IMR-90 (cell line): ENCODE results near the gene PPEF2. TPM values are rescaled to one million over a fixed set of nuclear protein-coding genes. Genes with fewer than 3 reads are reported as not detected.

Source experiments
- ATAC-seq: fragments of 200-7000 bp; cut with Tn5 transposase; 2 replicates; pipeline ENCODE4 v1.9.1; 2020; ENCODE audit warnings: low read depth, mild to moderate bottlenecking, moderate library complexity
- BruUV-seq: library from RNA; stranded (reverse); fragments of 400-500 nt; replicated peaks from 2 replicates; lab custom pipeline; 2021; lab: Mats Ljungman, UMichigan
- CTCF ChIA-PET: fragments of 300-600 bp; formaldehyde crosslinking; extraction: SDS; loops from one replicate; lab custom pipeline; 2021; ENCODE audit warnings: antibody characterized with exemption; lab: Yijun Ruan, JAX
- POLR2A ChIA-PET: fragments of 300-600 bp; sonication (Branson Sonifier 250); formaldehyde crosslinking; loops from one replicate; lab custom pipeline; 2022; ENCODE audit warnings: antibody characterized with exemption; ENCODE audit not compliant: unreplicated experiment; lab: Charles Lee
- DNase-seq: peaks from one replicate; pipeline ENCODE4 v3.0.0; 2013
- H2AFZ ChIP-seq: replicated peaks from 2 replicates; pipeline ENCODE3; 2013; ENCODE audit warnings: low read length, mild to moderate bottlenecking; ENCODE audit not compliant: poor library complexity
- H2AK5ac ChIP-seq: 2 replicates; pipeline ENCODE4 v1.6.1; 2013; ENCODE audit warnings: low read depth, low read length, inconsistent platforms
- H2AK9ac ChIP-seq: replicated peaks from 2 replicates; pipeline ENCODE3; 2013; ENCODE audit warnings: mild to moderate bottlenecking, low read depth, low read length, moderate library complexity; ENCODE audit not compliant: poor library complexity
- H2BK120ac ChIP-seq: 2 replicates; pipeline ENCODE4 v1.6.1; 2013; ENCODE audit warnings: low read depth, low read length, inconsistent platforms
- H2BK15ac ChIP-seq: 3 replicates; pipeline ENCODE4 v1.6.1; 2013; ENCODE audit warnings: low read depth, low read length, inconsistent platforms
- H2BK20ac ChIP-seq: 2 replicates; pipeline ENCODE4 v1.6.1; 2013; ENCODE audit warnings: low read depth, mild to moderate bottlenecking, inconsistent platforms, low read length, moderate library complexity
- H2BK5ac ChIP-seq: 2 replicates; pipeline ENCODE4 v1.6.1; 2013; ENCODE audit warnings: mild to moderate bottlenecking, low read depth, low read length, inconsistent platforms; ENCODE audit not compliant: poor library complexity, severe bottlenecking
- H3K14ac ChIP-seq: replicated peaks from 2 replicates; pipeline ENCODE4 v1.6.1; 2013; ENCODE audit warnings: low read depth, low read length, inconsistent platforms
- H3K18ac ChIP-seq: 2 replicates; pipeline ENCODE4 v1.6.1; 2013; ENCODE audit warnings: low read depth, low read length, control low read depth
- H3K23ac ChIP-seq: 2 replicates; pipeline ENCODE4 v1.6.1; 2013; ENCODE audit warnings: low read depth, low read length, inconsistent platforms
- H3K27ac ChIP-seq: 2 replicates; pipeline ENCODE4 v1.5.1; 2013; ENCODE audit warnings: mild to moderate bottlenecking, control low read depth, low read length; ENCODE audit not compliant: insufficient read depth
- H3K27me3 ChIP-seq: 2 replicates; pipeline ENCODE4 v1.6.1; 2013; ENCODE audit warnings: low read length; ENCODE audit not compliant: control insufficient read depth, insufficient read depth
- H3K36me3 ChIP-seq: 2 replicates; pipeline ENCODE4 v1.6.1; 2013; ENCODE audit warnings: low read length, mixed read lengths; ENCODE audit not compliant: control insufficient read depth, insufficient read depth
- H3K4ac ChIP-seq: 2 replicates; pipeline ENCODE4 v1.6.1; 2013; ENCODE audit warnings: low read depth, low read length, inconsistent platforms
- H3K4me1 ChIP-seq: 2 replicates; pipeline ENCODE4 v1.6.1; 2013; ENCODE audit warnings: low read length, mixed read lengths; ENCODE audit not compliant: control insufficient read depth, insufficient read depth
- H3K4me2 ChIP-seq: 2 replicates; pipeline ENCODE4 v1.6.1; 2013; ENCODE audit warnings: low read depth, mild to moderate bottlenecking, control low read depth, low read length, moderate library complexity
- H3K4me3 ChIP-seq: 2 replicates; pipeline ENCODE4 v1.5.1; 2013; ENCODE audit warnings: low read depth, mild to moderate bottlenecking, control low read depth, low read length, moderate library complexity; ENCODE audit not compliant: insufficient read depth
- H3K56ac ChIP-seq: 2 replicates; pipeline ENCODE4 v1.6.1; 2013; ENCODE audit warnings: low read length, inconsistent platforms; ENCODE audit not compliant: insufficient read depth; ENCODE audit errors: extremely low read depth
- H3K79me1 ChIP-seq, 2 experiments: 2 replicates each; pipeline ENCODE4 v1.6.1; 2013; ENCODE audit warnings: low read length in 2 of 2, inconsistent platforms in 1 of 2, low read depth in 1 of 2
- H3K9ac ChIP-seq: 2 replicates; pipeline ENCODE4 v1.6.1; 2013; ENCODE audit warnings: low read depth, low read length, control low read depth
- H3K9me1 ChIP-seq: 2 replicates; pipeline ENCODE4 v1.6.1; 2013; ENCODE audit warnings: low read length, inconsistent platforms; ENCODE audit not compliant: insufficient read depth
- H3K9me3 ChIP-seq: 2 replicates; pipeline ENCODE4 v1.6.1; 2013; ENCODE audit warnings: low read length; ENCODE audit not compliant: control insufficient read depth, insufficient read depth
- H4K20me1 ChIP-seq: 2 replicates; pipeline ENCODE4 v1.6.1; 2013; ENCODE audit warnings: low read length, inconsistent platforms; ENCODE audit not compliant: insufficient read depth
- H4K5ac ChIP-seq: 2 replicates; pipeline ENCODE4 v1.6.1; 2013; ENCODE audit warnings: mild to moderate bottlenecking, low read depth, low read length, control low read depth
- H4K8ac ChIP-seq, 2 experiments: 2 replicates each; pipeline ENCODE4 v1.6.1; 2013; ENCODE audit warnings: low read depth in 2 of 2, low read length in 2 of 2, control low read depth in 1 of 2, inconsistent platforms in 1 of 2
- H4K91ac ChIP-seq: 2 replicates; pipeline ENCODE4 v1.6.1; 2013; ENCODE audit warnings: low read depth, low read length, inconsistent platforms; ENCODE audit not compliant: insufficient read depth
- MAFK ChIP-seq: IDR thresholded peaks from 2 replicates; pipeline ENCODE4 v1.6.1; 2012; ENCODE audit warnings: low read depth, low read length, improper control_type of control experiment
- MAZ ChIP-seq: IDR thresholded peaks from 2 replicates; pipeline ENCODE4 v1.6.1; 2012; ENCODE audit warnings: low read depth, mild to moderate bottlenecking, low read length, improper control_type of control experiment, moderate library complexity, borderline replicate concordance
- NFE2L2 ChIP-seq: fragments of 150-350 bp; IDR thresholded peaks from 2 replicates; pipeline ENCODE4 v1.6.1; 2016; ENCODE audit warnings: low read depth, mild to moderate bottlenecking, low read length
- POLR2A ChIP-seq: IDR thresholded peaks from 2 replicates; pipeline ENCODE4 v1.6.1; 2012; ENCODE audit warnings: mild to moderate bottlenecking, low read depth, low read length
- SMC3 ChIP-seq: fragments of 150-350 bp; IDR thresholded peaks from 2 replicates; pipeline ENCODE4 v1.6.1; 2016; ENCODE audit warnings: low read depth, mild to moderate bottlenecking, antibody characterized with exemption, low read length, moderate library complexity
- USF2 ChIP-seq: fragments of 150-350 bp; IDR thresholded peaks from 2 replicates; pipeline ENCODE4 v1.6.1; 2017; ENCODE audit warnings: mild to moderate bottlenecking, antibody characterized with exemption, low read length, low read depth
- WGBS, 2 experiments: methylation state at CpG; one replicate each; pipeline versions ENCODE4 v1.1.5 to v1.1.7; 2013; ENCODE audit warnings: missing lambda C conversion rate in 2 of 2; ENCODE audit not compliant: insufficient read length in 1 of 2; ENCODE audit errors: extremely low coverage in 2 of 2; 5-methylcytosine and 5-hydroxymethylcytosine counted together
- dilution Hi-C: fragments of 300-500 bp; cut with HindIII; formaldehyde crosslinking; loops from one replicate; pipeline ENCODE4 v1.14.3; 2018; ENCODE audit warnings: low sequenced_read_pairs; ENCODE audit not compliant: unreplicated experiment
- in situ Hi-C: fragments of 300-500 bp; cut with MboI; formaldehyde crosslinking; loops from 3 replicates; pipeline ENCODE4 v1.14.3; 2019; ENCODE audit warnings: low sequenced_read_pairs, inconsistent platforms, mixed read lengths
- intact Hi-C: fragments of 100-400 bp; cut with micrococcal nuclease; formaldehyde crosslinking; loops from 2 replicates; pipeline ENCODE4 v1.10.0; 2022
- microRNA-seq, 2 experiments: library from miRNA; stranded (forward) in 1 of 2; unstranded in 1 of 2; fragments of 10-50 nt in 1 of 2; fragments of <30 nt in 1 of 2; gene quantifications in 1 of 2; microRNA quantifications in 1 of 2; one replicate each; pipeline versions ENCODE3 to v1.1.0; 2013 to 2020; ENCODE audit not compliant: insufficient read depth in 1 of 2, insufficient read length in 1 of 2, unreplicated experiment in 1 of 2
- polyA plus RNA-seq, 3 experiments: library from polyadenylated mRNA; depleted of rRNA; stranded (reverse); fragments of >200 nt; gene quantifications; 2 replicates each; pipeline ENCODE4 v1.2.3, GENCODE V29; 2012; ENCODE audit warnings: low replicate concordance in 1 of 3
- small RNA-seq, 5 experiments: library from RNA; depleted of rRNA; stranded (forward); fragments of <200 nt; gene quantifications; one replicate each; pipeline ENCODE3, GENCODE V24; 2012
- total RNA-seq: library from RNA; depleted of rRNA; stranded (reverse); fragments of >200 nt; gene quantifications from 2 replicates; pipeline ENCODE4 v1.2.3, GENCODE V29; 2012; rRNA removed
- TF ChIP-seq, protein P1 (sequence below): fragments of 150-350 bp; IDR thresholded peaks from 2 replicates; pipeline ENCODE4 v1.6.1; 2016; ENCODE audit warnings: low read depth, mild to moderate bottlenecking, low read length, moderate library complexity, borderline replicate concordance

Gene PPEF2
- total and polyA plus RNA-seq, 2 of the 4 experiments (the other 2 are of a cell fraction) = not detected

GRCh38 chr4:75817901-75818300, 84.4 kb downstream of the PPEF2 start:
- Histone ChIP-seq H3K36me3 (peaks cover 19% of the 10 kb centered on the region), H3K23ac (no peak overlapping the region), H3K79me1 (no peaks in the 10 kb centered on the region), H3K56ac (no peak overlapping the region), H3K9me1 (no peaks in the 10 kb centered on the region), H3K9me3 (no peaks in the 10 kb centered on the region), H3K27ac (no peak overlapping the region), H4K91ac (no peak overlapping the region), H2AK9ac (no peak overlapping the region), H2AFZ (no peak overlapping the region), H3K4me1 (no peaks in the 10 kb centered on the region), H3K4me3 (no peak overlapping the region), H3K27me3 (no peaks in the 10 kb centered on the region), H2AK5ac (no peak overlapping the region), H3K4me2 (no peak overlapping the region), H3K4ac (no peak overlapping the region), H2BK5ac (no peak overlapping the region), H3K14ac (no peak overlapping the region), H2BK120ac (no peak overlapping the region), H2BK20ac (no peak overlapping the region), H4K20me1 (no peaks in the 10 kb centered on the region), H4K8ac (no peak overlapping the region), H3K18ac (no peak overlapping the region), H4K5ac (no peak overlapping the region), H2BK15ac (no peak overlapping the region), H3K9ac (no peak overlapping the region)
- no peak for TF ChIP-seq MAZ
- TF ChIP-seq, protein P1, sequence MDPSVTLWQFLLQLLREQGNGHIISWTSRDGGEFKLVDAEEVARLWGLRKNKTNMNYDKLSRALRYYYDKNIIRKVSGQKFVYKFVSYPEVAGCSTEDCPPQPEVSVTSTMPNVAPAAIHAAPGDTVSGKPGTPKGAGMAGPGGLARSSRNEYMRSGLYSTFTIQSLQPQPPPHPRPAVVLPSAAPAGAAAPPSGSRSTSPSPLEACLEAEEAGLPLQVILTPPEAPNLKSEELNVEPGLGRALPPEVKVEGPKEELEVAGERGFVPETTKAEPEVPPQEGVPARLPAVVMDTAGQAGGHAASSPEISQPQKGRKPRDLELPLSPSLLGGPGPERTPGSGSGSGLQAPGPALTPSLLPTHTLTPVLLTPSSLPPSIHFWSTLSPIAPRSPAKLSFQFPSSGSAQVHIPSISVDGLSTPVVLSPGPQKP = no peak
- TF ChIP-seq NFE2L2 = no peak
- TF ChIP-seq POLR2A = no peak
- TF ChIP-seq USF2 = no peak
- TF ChIP-seq SMC3 = no peak
- no peak for TF ChIP-seq MAFK
- dilution Hi-C loops (no loop called here), in situ Hi-C loops (no loop called here), intact Hi-C loops (no loop called here)
- no TSS peak for BruUV-seq
- ChIA-PET POLR2A (no interaction called here), CTCF (no interaction called here)
- DNase-seq = no peak
- no CpG with 5 or more reads among the region's 2 CpGs for WGBS, 2 experiments
- ATAC-seq = no peak

Small RNA genes lying within 50 kb of the gene (microRNA-seq; reads per million reads assigned to microRNA genes)
- gene RNU2-16P (ENCODE audit: insufficient read depth, insufficient read length) = not detected

Small RNA genes lying within 50 kb of the gene (small RNA-seq; reads per million reads assigned to genes)
- 0 to 3.0 (median 0) reads per million in 5 experiments for gene RNU2-16P

Other genes with a start within 250 kb of the PPEF2 start
- 183 and 306 TPM in 2 replicates for gene G3BP2, start 229.0 kb downstream of the PPEF2 start, total RNA-seq
- gene G3BP2, start 229.0 kb downstream of the PPEF2 start, polyA plus RNA-seq (2012; rRNA removed) = 63.3 and 80.5 TPM in 2 replicates
- 121 and 181 TPM in 2 replicates for gene USO1, start 177.9 kb downstream of the PPEF2 start, total RNA-seq
- 48.1 and 63.7 TPM in 2 replicates for gene USO1, start 177.9 kb downstream of the PPEF2 start, polyA plus RNA-seq (2012; rRNA removed)
- 15.8 and 17.6 TPM in 2 replicates for gene NAAA, start 38.6 kb upstream of the PPEF2 start, total RNA-seq
- gene NAAA, start 38.6 kb upstream of the PPEF2 start, polyA plus RNA-seq (2012; rRNA removed) = 25.3 and 26.4 TPM in 2 replicates
- gene SDAD1, start 88.5 kb upstream of the PPEF2 start, total RNA-seq = 27.4 and 35.3 TPM in 2 replicates
- 14.4 and 16.8 TPM in 2 replicates for gene SDAD1, start 88.5 kb upstream of the PPEF2 start, polyA plus RNA-seq (2012; rRNA removed)
- gene CXCL9, start 105.1 kb upstream of the PPEF2 start, total RNA-seq = not detected in 2 replicates
- not detected in 2 replicates for gene CXCL9, start 105.1 kb upstream of the PPEF2 start, polyA plus RNA-seq (2012; rRNA removed)
- gene CXCL10, start 121.0 kb upstream of the PPEF2 start, total RNA-seq = 0.18 and 0.28 TPM in 2 replicates
- gene CXCL10, start 121.0 kb upstream of the PPEF2 start, polyA plus RNA-seq (2012; rRNA removed) = 0.14 and 0.15 TPM in 2 replicates
- gene CXCL11, start 133.6 kb upstream of the PPEF2 start, total RNA-seq = under 0.01 TPM in 2 replicates
- gene CXCL11, start 133.6 kb upstream of the PPEF2 start, polyA plus RNA-seq (2012; rRNA removed) = not detected in 2 replicates
- gene ART3, start 172.3 kb upstream of the PPEF2 start, total RNA-seq = not detected in 2 replicates
- 0.15 and 0.30 TPM in 2 replicates for gene ART3, start 172.3 kb upstream of the PPEF2 start, polyA plus RNA-seq (2012; rRNA removed)
- gene NUP54, start 245.9 kb upstream of the PPEF2 start, total RNA-seq = 44.4 and 62.8 TPM in 2 replicates
- 19.2 and 24.6 TPM in 2 replicates for gene NUP54, start 245.9 kb upstream of the PPEF2 start, polyA plus RNA-seq (2012; rRNA removed)